22Rv1 (cell line): ENCODE measurements around the gene NR2F1-AS1.

Experiments used
- CTCF ChIP-seq: fragments of 450-650 bp; IDR thresholded peaks from 2 replicates; pipeline ENCODE4 v1.5.1; 2017; ENCODE audit warnings: mild to moderate bottlenecking
- ZFX ChIP-seq: fragments of 450-650 bp; IDR thresholded peaks from 2 replicates; pipeline ENCODE4 v1.6.1; 2017; ENCODE audit warnings: antibody characterized with exemption, borderline replicate concordance

DNA sequence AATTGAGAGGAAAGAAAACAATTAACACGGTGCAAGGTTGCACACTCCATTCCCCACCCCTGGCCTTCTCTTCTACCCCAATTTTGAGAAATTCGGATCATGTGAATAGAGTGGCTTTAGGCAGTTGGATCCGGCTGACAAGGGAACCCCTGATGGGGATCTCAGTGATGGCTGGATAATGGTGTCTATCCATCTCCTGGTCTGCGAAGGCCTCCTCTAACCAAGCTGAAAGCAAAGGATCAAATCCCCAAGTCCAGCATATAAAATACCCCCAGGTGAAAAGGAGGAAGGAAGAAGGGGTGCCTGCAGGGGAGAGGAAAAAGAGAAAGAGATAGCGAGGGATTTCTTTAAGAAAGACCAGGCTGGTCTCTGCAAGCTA, 18.0 kb upstream of the NR2F1-AS1 start:
- TF ChIP-seq CTCF (no peak), ZFX (no peak)
